ENCODE results near the gene CUBN.

Gene CUBN

GRCh38 chr10:16792675-16793074 lies 336.9 kb downstream of the CUBN start:
- TF ChIP-seq CTCF (IDR thresholded peaks at IDR 0.05): no peak
- Histone ChIP-seq H3K4me3 (no peak overlapping the region), H3K27ac (peak overlapping the region in 1 of 2 donors; percentile 56)
- DNase-seq (ENCODE audit: low spot score): no peak

- H3K4me3 ChIP-seq: no peak overlapping the region
- no peak for TF ChIP-seq CTCF (IDR thresholded peaks at IDR 0.05)
- no peak for DNase-seq (ENCODE audit: low spot score)
- H3K27ac ChIP-seq: no peak overlapping the region
Observed at GRCh38 chr10:16789765-16790164, 339.8 kb downstream of the CUBN start.

GRCh38 chr10:16789261-16789660 lies 340.4 kb downstream of the CUBN start:
- no peak for DNase-seq (ENCODE audit: low spot score)
- Histone ChIP-seq H3K4me3 (no peak overlapping the region), H3K27ac (no peak overlapping the region)
- TF ChIP-seq CTCF (IDR thresholded peaks at IDR 0.05): no peak

GRCh38 chr10:16788778-16789177 lies 340.8 kb downstream of the CUBN start:
- no peak overlapping the region for H3K27ac ChIP-seq
- no peak for TF ChIP-seq CTCF (IDR thresholded peaks at IDR 0.05)
- DNase-seq (ENCODE audit: low spot score): no peak
- no peak overlapping the region for H3K4me3 ChIP-seq

GRCh38 chr10:16788125-16788524 lies 341.5 kb downstream of the CUBN start:
- no peak for DNase-seq (ENCODE audit: low spot score)
- no peak overlapping the region for H3K4me3 ChIP-seq
- TF ChIP-seq CTCF (IDR thresholded peaks at IDR 0.05): no peak
- no peak overlapping the region for H3K27ac ChIP-seq

- no peak for TF ChIP-seq CTCF (IDR thresholded peaks at IDR 0.05)
- Histone ChIP-seq H3K27ac (no peak overlapping the region), H3K4me3 (no peak overlapping the region)
- no peak for DNase-seq (ENCODE audit: low spot score)
Observed at GRCh38 chr10:16787361-16787791, 342.2 kb downstream of the CUBN start.

GRCh38 chr10:16780338-16780880 lies 349.2 kb downstream of the CUBN start:
- H3K27ac ChIP-seq: no peak overlapping the region
- DNase-seq (ENCODE audit: low spot score): no peak
- no peak overlapping the region for H3K4me3 ChIP-seq
- TF ChIP-seq CTCF (IDR thresholded peaks at IDR 0.05): no peak

Data from coronary artery (tissue), 2 donors.